Measurements from ENCODE around the gene CIT. TPM values are rescaled to one million over a fixed set of nuclear protein-coding genes. Genes with fewer than 3 reads are reported as not detected.

Gene CIT
- total and polyA plus RNA-seq, 12 donors = 4.3 to 65.9 (median 18.9) TPM

DNA sequence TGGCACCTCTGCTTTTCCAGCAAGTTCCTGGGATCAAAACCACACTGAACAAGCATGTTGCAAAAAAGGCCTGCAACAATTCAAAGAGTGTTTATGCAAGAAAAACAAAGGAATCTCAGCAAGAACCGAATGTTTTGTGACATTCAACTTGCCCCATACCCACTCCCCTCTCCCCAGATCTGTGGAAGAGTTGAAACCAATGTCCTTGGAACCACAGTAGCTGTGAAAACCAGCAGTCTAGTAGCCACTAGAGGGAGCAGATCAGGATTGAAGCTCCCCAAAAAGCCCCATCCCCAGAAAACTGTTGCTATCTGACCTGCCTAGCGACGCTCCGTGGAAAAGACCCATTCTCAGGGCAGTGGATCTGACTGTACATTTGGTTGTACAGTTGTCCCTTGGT, 182.1 kb downstream of the CIT start:
- Histone ChIP-seq H3K4me1 (replicated peaks in 1 of 2) (peaks cover 28 to 48% of the 10 kb centered on the region in 2 donors), H3K36me3 (replicated peaks in 1 of 2) (peaks cover 0 to 2% of the 10 kb centered on the region in 2 donors), H3K27me3 (no peaks in the 10 kb centered on the region), H3K9me3 (replicated peaks in 1 of 3) (no peaks in the 10 kb centered on the region), H3K4me3 (no peak overlapping the region), H3K27ac (peak overlapping the region in 3 of 5 donors; percentile 8 to 83 (median 10))
- intact Hi-C loops (cut with DNase I) = loop anchor here in 1 of 2 donors (10.0 kb wide), 1 partner anchor 90 kb away; no protein-coding TSS in a partner anchor
- WGBS, 4 donors = 78 to 84% (median 80%) methylated on average over 4 of the region's 4 CpGs
- peak in 1 of 7 donors; percentile 32 for DNase-seq
- TF ChIP-seq, protein P1, sequence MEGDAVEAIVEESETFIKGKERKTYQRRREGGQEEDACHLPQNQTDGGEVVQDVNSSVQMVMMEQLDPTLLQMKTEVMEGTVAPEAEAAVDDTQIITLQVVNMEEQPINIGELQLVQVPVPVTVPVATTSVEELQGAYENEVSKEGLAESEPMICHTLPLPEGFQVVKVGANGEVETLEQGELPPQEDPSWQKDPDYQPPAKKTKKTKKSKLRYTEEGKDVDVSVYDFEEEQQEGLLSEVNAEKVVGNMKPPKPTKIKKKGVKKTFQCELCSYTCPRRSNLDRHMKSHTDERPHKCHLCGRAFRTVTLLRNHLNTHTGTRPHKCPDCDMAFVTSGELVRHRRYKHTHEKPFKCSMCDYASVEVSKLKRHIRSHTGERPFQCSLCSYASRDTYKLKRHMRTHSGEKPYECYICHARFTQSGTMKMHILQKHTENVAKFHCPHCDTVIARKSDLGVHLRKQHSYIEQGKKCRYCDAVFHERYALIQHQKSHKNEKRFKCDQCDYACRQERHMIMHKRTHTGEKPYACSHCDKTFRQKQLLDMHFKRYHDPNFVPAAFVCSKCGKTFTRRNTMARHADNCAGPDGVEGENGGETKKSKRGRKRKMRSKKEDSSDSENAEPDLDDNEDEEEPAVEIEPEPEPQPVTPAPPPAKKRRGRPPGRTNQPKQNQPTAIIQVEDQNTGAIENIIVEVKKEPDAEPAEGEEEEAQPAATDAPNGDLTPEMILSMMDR (IDR thresholded peaks at IDR 0.05) = peak; percentile 30 to 49 (median 46)
- TF ChIP-seq POLR2A (IDR thresholded peaks at IDR 0.05) = no peak

DNA sequence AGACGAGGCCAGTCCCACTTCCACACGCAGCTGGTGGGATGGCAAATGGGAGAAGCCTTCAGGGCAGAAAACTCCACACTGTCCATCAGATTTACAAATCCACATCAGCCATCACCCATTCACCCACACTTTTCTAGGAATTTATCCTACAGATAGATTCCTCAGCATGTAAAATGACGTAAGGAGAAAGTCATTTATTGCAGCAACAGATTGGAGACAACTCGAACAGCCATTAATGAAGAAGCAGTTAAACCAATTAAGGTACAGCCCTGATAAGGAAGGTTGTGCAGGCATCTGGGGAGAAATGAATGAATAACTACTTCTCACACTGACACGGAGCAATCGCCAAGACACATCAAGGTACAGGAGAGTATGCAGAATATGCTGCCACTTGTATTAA, 183.0 kb downstream of the CIT start:
- H3K9me3 ChIP-seq (replicated peaks in 1 of 3) = no peaks in the 10 kb centered on the region
- H3K4me3 ChIP-seq = no peak overlapping the region
- no peak for TF ChIP-seq POLR2A (IDR thresholded peaks at IDR 0.05)
- TF ChIP-seq, protein P1 (IDR thresholded peaks at IDR 0.05) = no peak
- no peaks in the 10 kb centered on the region for H3K27me3 ChIP-seq
- H3K36me3 ChIP-seq (replicated peaks in 1 of 2) = peaks cover 0 to 4% of the 10 kb centered on the region in 2 donors
- DNase-seq = no peak
- H3K27ac ChIP-seq = peak overlapping the region; percentile 66 to 84 (median 80)
- H3K4me1 ChIP-seq (replicated peaks in 1 of 2) = peaks cover 23 to 48% of the 10 kb centered on the region in 2 donors
- WGBS, 4 donors = 90 to 97% (median 93%) methylated on average over 6 of the region's 6 CpGs
- intact Hi-C loops (cut with DNase I) = loop anchor here in 1 of 2 donors (10.0 kb wide), 1 partner anchor 91 kb away; no protein-coding TSS in a partner anchor

DNA sequence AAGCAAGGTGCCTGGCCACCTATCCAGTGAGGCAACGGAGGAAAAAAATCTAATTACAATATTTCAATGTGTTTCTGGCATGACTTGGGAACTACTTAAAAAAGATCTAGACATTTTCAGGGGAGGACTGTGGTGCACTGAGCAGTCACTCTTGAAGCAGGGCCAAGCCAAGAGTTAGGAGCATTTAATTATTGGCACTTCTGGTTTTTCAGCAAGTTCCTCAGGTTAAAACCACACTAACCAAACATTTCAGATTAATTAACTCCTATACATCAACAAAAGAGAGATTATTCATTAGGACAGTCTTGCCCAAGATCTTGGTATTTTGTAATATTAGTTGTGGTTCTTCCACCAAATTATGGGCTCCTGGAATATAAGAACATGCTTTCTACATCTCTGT, 183.6 kb downstream of the CIT start:
- Histone ChIP-seq H3K9me3 (replicated peaks in 1 of 3) (no peaks in the 10 kb centered on the region), H3K4me1 (replicated peaks in 1 of 2) (peaks cover 17 to 42% of the 10 kb centered on the region in 2 donors), H3K4me3 (no peak overlapping the region), H3K27ac (peak overlapping the region; percentile 66 to 84 (median 80)), H3K36me3 (replicated peaks in 1 of 2) (peaks cover 0 to 4% of the 10 kb centered on the region in 2 donors), H3K27me3 (no peaks in the 10 kb centered on the region)
- 21 to 38% (median 23%) methylated on average over 1 of the region's 1 CpG for WGBS, 4 donors
- peak in 1 of 2 donors; percentile 17 for TF ChIP-seq POLR2A (IDR thresholded peaks at IDR 0.05)
- TF ChIP-seq, protein P1 (IDR thresholded peaks at IDR 0.05) = no peak
- DNase-seq = no peak
- intact Hi-C loops (cut with DNase I) = loop anchor here in 1 of 2 donors (10.0 kb wide), 1 partner anchor 91 kb away; no protein-coding TSS in a partner anchor

DNA sequence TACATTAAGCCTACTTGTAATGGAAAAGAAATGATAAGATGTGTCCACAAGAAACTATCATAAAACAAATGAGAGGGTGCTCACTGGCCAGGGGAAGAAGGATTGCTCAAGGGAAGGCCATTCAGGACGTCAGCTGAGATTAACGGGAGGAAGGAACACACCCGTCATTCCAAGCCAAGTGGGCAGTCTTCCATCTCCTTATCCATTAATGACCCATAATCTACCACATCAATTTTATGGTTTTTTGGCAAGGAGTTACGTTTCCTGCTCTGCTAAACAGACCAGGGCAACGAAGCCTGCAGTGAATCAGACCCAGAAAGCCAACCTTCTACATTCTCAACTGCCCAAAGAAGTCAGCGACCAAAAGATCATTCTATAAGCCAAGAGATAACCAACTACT, 184.1 kb downstream of the CIT start:
- peak; percentile 88 to 97 (median 94) for DNase-seq
- Histone ChIP-seq H3K36me3 (replicated peaks in 1 of 2) (peaks cover 0 to 4% of the 10 kb centered on the region in 2 donors), H3K27me3 (no peaks in the 10 kb centered on the region), H3K27ac (peak overlapping the region; percentile 66 to 84 (median 80)), H3K4me1 (replicated peaks in 1 of 2) (peaks cover 16 to 41% of the 10 kb centered on the region in 2 donors), H3K9me3 (replicated peaks in 1 of 3) (no peaks in the 10 kb centered on the region), H3K4me3 (no peak overlapping the region)
- TF ChIP-seq POLR2A (IDR thresholded peaks at IDR 0.05) = peak in 1 of 2 donors; percentile 65
- TF ChIP-seq, protein P1 (IDR thresholded peaks at IDR 0.05) = no peak
- intact Hi-C loops (cut with DNase I) = loop anchor here in 1 of 2 donors (10.0 kb wide), 1 partner anchor 92 kb away; no protein-coding TSS in a partner anchor
- 11 to 24% (median 15%) methylated on average over 6 of the region's 6 CpGs for WGBS, 4 donors

Data from adrenal gland (tissue), 12 donors.